Panc1 (cell line): ENCODE measurements around the gene NHLRC2. TPM values are rescaled to one million over a fixed set of nuclear protein-coding genes. Genes with fewer than 3 reads are reported as not detected.
A peak's percentile ranks its signal among the peaks of the same experiment; 100 is the strongest.

ENCODE experiments used
- ATAC-seq: fragments of 200-7000 bp; cut with Tn5 transposase; 2 replicates; pipeline ENCODE4 v1.9.1; 2020; ENCODE audit warnings: mild to moderate bottlenecking, moderate library complexity
- BruUV-seq: library from RNA; stranded (reverse); fragments of 400-500 nt; replicated peaks from 2 replicates; lab custom pipeline; 2021; lab: Mats Ljungman, UMichigan
- CTCF ChIA-PET: fragments of 300-600 bp; sonication (Branson Sonifier 250); formaldehyde crosslinking; loops from one replicate; lab custom pipeline; 2022; ENCODE audit warnings: antibody characterized with exemption; lab: Charles Lee
- POLR2A ChIA-PET: fragments of 300-600 bp; sonication (Branson Sonifier 250); formaldehyde crosslinking; loops from one replicate; lab custom pipeline; 2022; ENCODE audit warnings: antibody characterized with exemption; lab: Charles Lee
- DNase-seq: peaks from one replicate; pipeline ENCODE4 v3.0.0-alpha.2; 2010; ENCODE audit warnings: low read depth, low spot score
- H3K27ac ChIP-seq: 2 replicates; pipeline ENCODE4 v1.5.1; 2011; ENCODE audit warnings: mild to moderate bottlenecking, low read length, inconsistent platforms
- H3K27me3 ChIP-seq: fragments of 200-500 bp; sonication (Bioruptor generic); 2 replicates; pipeline ENCODE4 v1.6.0; 2014; ENCODE audit warnings: low read length, inconsistent platforms; ENCODE audit not compliant: control insufficient read depth, insufficient read depth
- H3K36me3 ChIP-seq: fragments of 200-500 bp; sonication (Bioruptor generic); 2 replicates; pipeline ENCODE4 v1.5.1; 2014; ENCODE audit warnings: inconsistent platforms, mild to moderate bottlenecking, low read length, moderate library complexity; ENCODE audit not compliant: control insufficient read depth, insufficient read depth
- H3K4me1 ChIP-seq: 2 replicates; pipeline ENCODE4 v1.5.1; 2011; ENCODE audit warnings: inconsistent platforms, mild to moderate bottlenecking, low read length, moderate library complexity; ENCODE audit not compliant: control insufficient read depth, insufficient read depth
- H3K4me3 ChIP-seq, 2 experiments: 2 replicates each; pipeline ENCODE4 v1.5.1; 2011 to 2012; ENCODE audit warnings: low read depth in 2 of 2, low read length in 2 of 2, mild to moderate bottlenecking in 2 of 2, inconsistent platforms in 1 of 2, moderate library complexity in 1 of 2
- H3K9me3 ChIP-seq: fragments of 200-500 bp; sonication (Bioruptor generic); 2 replicates; pipeline ENCODE4 v1.5.1; 2014; ENCODE audit warnings: low read depth, mild to moderate bottlenecking, inconsistent platforms, low read length, moderate library complexity; ENCODE audit not compliant: control insufficient read depth, insufficient read depth
- POLR2AphosphoS5 ChIP-seq: IDR thresholded peaks from 2 replicates; pipeline ENCODE4 v1.6.1; 2012; ENCODE audit warnings: mild to moderate bottlenecking, low read depth, low read length, moderate library complexity
- SIN3A ChIP-seq: IDR thresholded peaks from 2 replicates; pipeline ENCODE4 v1.6.1; 2012; ENCODE audit warnings: low read depth, mild to moderate bottlenecking, low read length, moderate library complexity, borderline replicate concordance; ENCODE audit not compliant: insufficient read depth
- TCF7L2 ChIP-seq: IDR thresholded peaks from 2 replicates; pipeline ENCODE4 v1.6.1; 2011; ENCODE audit warnings: mild to moderate bottlenecking, low read depth, low read length, inconsistent platforms
- in situ Hi-C: cut with HindIII; loops from 2 replicates; pipeline ENCODE4 v1.10.0; 2016; ENCODE audit warnings: low sequenced_read_pairs, low pct_unique_long_range_greater_than_20kb
- intact Hi-C: fragments of 100-400 bp; cut with micrococcal nuclease; formaldehyde crosslinking; loops from one replicate; pipeline ENCODE4 v1.10.0; 2022; ENCODE audit not compliant: unreplicated experiment
- total RNA-seq: library from RNA; stranded (reverse); gene quantifications from one replicate; pipeline ENCODE4 v1.2.1, GENCODE V29; 2021; ENCODE audit not compliant: unreplicated experiment
- TF ChIP-seq, protein P1 (sequence below), 2 experiments: IDR thresholded peaks; 2 replicates each; pipeline ENCODE4 v1.6.1; 2011 to 2012; ENCODE audit warnings: low read depth in 2 of 2, control low read depth in 1 of 2, low read length in 1 of 2, mild to moderate bottlenecking in 1 of 2, moderate library complexity in 1 of 2; ENCODE audit not compliant: insufficient read depth in 1 of 2
- TF ChIP-seq, protein P2 (sequence below): fragments of 450-650 bp; IDR thresholded peaks from 2 replicates; pipeline ENCODE4 v1.5.1; 2017; ENCODE audit warnings: mild to moderate bottlenecking

NHLRC2 gene
- total RNA-seq, 1 experiment from 2014 or later = 47.3 TPM

DNA sequence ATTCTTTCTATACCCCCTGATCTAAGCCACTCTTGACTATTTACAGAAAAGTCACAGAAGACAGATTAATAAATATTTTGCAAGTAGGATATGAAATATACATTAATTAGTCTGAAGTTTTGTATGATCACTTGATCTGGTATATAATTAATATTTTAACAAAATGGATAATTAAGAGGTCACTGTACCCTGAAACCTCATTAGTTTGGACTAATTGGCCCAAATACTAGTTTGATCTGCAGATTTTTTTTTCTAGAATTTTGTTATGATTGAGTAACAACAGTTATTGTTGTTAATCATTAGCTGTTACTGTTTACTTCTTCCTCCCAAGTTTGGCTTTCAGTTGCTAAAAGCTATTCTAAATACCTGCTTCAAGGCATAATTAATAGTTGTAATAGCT, 2.7 kb downstream of the NHLRC2 start:
- Histone ChIP-seq H3K9me3 (no peaks in the 10 kb centered on the region), H3K36me3 (peaks cover 31% of the 10 kb centered on the region), H3K4me3 (peak overlapping the region in 1 of 2 experiments; percentile 77; a peak in 1 of 4 replicates), H3K27me3 (no peaks in the 10 kb centered on the region), H3K27ac (no peak overlapping the region; the same call in 1 of the 2 replicates), H3K4me1 (peaks cover 30% of the 10 kb centered on the region)
- ChIA-PET CTCF (no interaction called here), POLR2A (interaction anchor here (0.6 kb wide), 1 partner anchor 1160 kb away, joined by 11 read pairs; no protein-coding TSS in a partner anchor)
- no peak for DNase-seq
- no TSS peak for BruUV-seq
- intact Hi-C loops (no loop called here), in situ Hi-C loops (no loop called here)
- ATAC-seq = no peak
- TF ChIP-seq, protein P1, sequence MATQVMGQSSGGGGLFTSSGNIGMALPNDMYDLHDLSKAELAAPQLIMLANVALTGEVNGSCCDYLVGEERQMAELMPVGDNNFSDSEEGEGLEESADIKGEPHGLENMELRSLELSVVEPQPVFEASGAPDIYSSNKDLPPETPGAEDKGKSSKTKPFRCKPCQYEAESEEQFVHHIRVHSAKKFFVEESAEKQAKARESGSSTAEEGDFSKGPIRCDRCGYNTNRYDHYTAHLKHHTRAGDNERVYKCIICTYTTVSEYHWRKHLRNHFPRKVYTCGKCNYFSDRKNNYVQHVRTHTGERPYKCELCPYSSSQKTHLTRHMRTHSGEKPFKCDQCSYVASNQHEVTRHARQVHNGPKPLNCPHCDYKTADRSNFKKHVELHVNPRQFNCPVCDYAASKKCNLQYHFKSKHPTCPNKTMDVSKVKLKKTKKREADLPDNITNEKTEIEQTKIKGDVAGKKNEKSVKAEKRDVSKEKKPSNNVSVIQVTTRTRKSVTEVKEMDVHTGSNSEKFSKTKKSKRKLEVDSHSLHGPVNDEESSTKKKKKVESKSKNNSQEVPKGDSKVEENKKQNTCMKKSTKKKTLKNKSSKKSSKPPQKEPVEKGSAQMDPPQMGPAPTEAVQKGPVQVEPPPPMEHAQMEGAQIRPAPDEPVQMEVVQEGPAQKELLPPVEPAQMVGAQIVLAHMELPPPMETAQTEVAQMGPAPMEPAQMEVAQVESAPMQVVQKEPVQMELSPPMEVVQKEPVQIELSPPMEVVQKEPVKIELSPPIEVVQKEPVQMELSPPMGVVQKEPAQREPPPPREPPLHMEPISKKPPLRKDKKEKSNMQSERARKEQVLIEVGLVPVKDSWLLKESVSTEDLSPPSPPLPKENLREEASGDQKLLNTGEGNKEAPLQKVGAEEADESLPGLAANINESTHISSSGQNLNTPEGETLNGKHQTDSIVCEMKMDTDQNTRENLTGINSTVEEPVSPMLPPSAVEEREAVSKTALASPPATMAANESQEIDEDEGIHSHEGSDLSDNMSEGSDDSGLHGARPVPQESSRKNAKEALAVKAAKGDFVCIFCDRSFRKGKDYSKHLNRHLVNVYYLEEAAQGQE (IDR thresholded peaks at IDR 0.05; ENCODE audit: insufficient read depth in 1 of 2, low read depth in 2 of 2, low read length in 1 of 2) = no peak
- TF ChIP-seq TCF7L2 (no peak), SIN3A (no peak), POLR2AphosphoS5 (no peak)
- TF ChIP-seq, protein P2, sequence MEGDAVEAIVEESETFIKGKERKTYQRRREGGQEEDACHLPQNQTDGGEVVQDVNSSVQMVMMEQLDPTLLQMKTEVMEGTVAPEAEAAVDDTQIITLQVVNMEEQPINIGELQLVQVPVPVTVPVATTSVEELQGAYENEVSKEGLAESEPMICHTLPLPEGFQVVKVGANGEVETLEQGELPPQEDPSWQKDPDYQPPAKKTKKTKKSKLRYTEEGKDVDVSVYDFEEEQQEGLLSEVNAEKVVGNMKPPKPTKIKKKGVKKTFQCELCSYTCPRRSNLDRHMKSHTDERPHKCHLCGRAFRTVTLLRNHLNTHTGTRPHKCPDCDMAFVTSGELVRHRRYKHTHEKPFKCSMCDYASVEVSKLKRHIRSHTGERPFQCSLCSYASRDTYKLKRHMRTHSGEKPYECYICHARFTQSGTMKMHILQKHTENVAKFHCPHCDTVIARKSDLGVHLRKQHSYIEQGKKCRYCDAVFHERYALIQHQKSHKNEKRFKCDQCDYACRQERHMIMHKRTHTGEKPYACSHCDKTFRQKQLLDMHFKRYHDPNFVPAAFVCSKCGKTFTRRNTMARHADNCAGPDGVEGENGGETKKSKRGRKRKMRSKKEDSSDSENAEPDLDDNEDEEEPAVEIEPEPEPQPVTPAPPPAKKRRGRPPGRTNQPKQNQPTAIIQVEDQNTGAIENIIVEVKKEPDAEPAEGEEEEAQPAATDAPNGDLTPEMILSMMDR = no peak

DNA sequence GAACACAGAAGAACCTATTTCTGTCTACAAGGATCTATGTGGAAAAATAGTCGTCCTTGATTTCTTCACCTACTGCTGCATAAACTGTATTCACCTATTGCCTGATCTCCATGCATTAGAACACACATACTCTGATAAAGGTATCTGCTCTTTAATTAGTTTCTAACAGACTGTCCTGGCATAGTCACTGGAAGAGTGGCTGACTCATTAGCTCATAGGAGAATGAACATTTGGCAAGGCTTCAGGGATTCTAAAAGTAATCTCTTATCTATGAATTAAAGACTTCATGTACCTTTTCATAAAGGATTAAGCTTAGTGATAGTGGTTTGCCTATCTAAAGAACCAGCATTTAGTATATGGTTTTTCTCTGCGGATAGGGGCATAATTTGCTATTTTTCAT, 4.1 kb downstream of the NHLRC2 start:
- no peak overlapping the region for H3K27ac ChIP-seq
- DNase-seq (no peak), ATAC-seq (no peak)
- no peaks in the 10 kb centered on the region for H3K9me3 ChIP-seq
- H3K4me3 ChIP-seq = no peak overlapping the region
- in situ Hi-C loops = no loop called here
- peaks cover 18% of the 10 kb centered on the region for H3K4me1 ChIP-seq
- ChIA-PET POLR2A (no interaction called here), CTCF (interaction anchor here (0.7 kb wide), 1 partner anchor 334 kb away, joined by 6 read pairs; no protein-coding TSS in a partner anchor)
- TF ChIP-seq POLR2AphosphoS5 (no peak), TCF7L2 (no peak), SIN3A (no peak)
- TF ChIP-seq, protein P2 = no peak
- TF ChIP-seq, protein P1 (IDR thresholded peaks at IDR 0.05; ENCODE audit: insufficient read depth in 1 of 2, low read depth in 2 of 2, low read length in 1 of 2) = no peak
- BruUV-seq = no TSS peak
- peaks cover 31% of the 10 kb centered on the region for H3K36me3 ChIP-seq
- H3K27me3 ChIP-seq = no peaks in the 10 kb centered on the region
- intact Hi-C loops = no loop called here
